ENCODE data around the gene GPR151.

GPR151 gene

DNA sequence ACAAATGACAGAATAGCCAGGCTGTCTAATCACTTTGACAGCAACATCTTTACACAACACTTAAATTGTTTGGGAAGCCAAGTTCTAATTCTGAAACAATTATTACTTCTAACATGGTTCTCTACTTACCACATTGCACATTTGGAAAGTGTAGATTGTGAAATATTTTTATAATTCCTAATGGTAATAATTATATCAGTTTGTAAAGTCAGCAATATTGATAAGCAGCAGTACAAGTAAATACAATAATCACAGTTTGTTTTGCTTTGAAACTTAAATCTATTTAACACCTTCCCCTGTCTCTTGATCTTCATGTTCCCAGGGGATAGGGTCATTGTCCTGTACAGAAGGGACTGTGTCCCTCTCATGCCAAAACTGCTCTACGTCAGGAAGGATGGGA lies 1.4 kb downstream of the GPR151 start:
- Histone ChIP-seq H3K27ac (ENCODE audit: extremely low read depth, low read depth, low read length) (no peak overlapping the region), H3K36me3 (ENCODE audit: control insufficient read depth in 2 of 2, insufficient read depth in 1 of 2, low read length in 2 of 2) (peaks cover 27 to 36% of the 10 kb centered on the region in 2 experiments), H3K4me3 (ENCODE audit: low read depth, low read length) (no peak overlapping the region), H3K4me1 (ENCODE audit: control insufficient read depth, insufficient read depth, low read length) (no peaks in the 10 kb centered on the region), H3K9me3 (ENCODE audit: control insufficient read depth, insufficient read depth, low read depth, low read length) (no peaks in the 10 kb centered on the region)
- ChIA-PET POLR2A (no interaction called here), CTCF (interaction anchor here (0.6 kb wide), 1 partner anchor 480 kb away, joined by 3 read pairs; no protein-coding TSS in a partner anchor)
- TF ChIP-seq, protein P1, sequence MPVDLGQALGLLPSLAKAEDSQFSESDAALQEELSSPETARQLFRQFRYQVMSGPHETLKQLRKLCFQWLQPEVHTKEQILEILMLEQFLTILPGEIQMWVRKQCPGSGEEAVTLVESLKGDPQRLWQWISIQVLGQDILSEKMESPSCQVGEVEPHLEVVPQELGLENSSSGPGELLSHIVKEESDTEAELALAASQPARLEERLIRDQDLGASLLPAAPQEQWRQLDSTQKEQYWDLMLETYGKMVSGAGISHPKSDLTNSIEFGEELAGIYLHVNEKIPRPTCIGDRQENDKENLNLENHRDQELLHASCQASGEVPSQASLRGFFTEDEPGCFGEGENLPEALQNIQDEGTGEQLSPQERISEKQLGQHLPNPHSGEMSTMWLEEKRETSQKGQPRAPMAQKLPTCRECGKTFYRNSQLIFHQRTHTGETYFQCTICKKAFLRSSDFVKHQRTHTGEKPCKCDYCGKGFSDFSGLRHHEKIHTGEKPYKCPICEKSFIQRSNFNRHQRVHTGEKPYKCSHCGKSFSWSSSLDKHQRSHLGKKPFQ (tag by site-specific recombination; IDR thresholded peaks at IDR 0.05) = no peak
- no peak for TF ChIP-seq ZNF23 (tag by site-specific recombination; IDR thresholded peaks at IDR 0.05; ENCODE audit: borderline replicate concordance)
- TF ChIP-seq ZNF747 (tag by site-specific recombination; IDR thresholded peaks at IDR 0.05) = no peak
- no peak for TF ChIP-seq OSR2 (tag by site-specific recombination; IDR thresholded peaks at IDR 0.05)
- TF ChIP-seq YY1 (tag by site-specific recombination; IDR thresholded peaks at IDR 0.05) = no peak
- no peak for TF ChIP-seq ZNF596 (tag by site-specific recombination; IDR thresholded peaks at IDR 0.05)
- TF ChIP-seq ZNF768 (tag by site-specific recombination; IDR thresholded peaks at IDR 0.05) = no peak
- no peak for TF ChIP-seq ZNF501 (tag by site-specific recombination; IDR thresholded peaks at IDR 0.05)
- no peak for TF ChIP-seq REPIN1 (tag by site-specific recombination; IDR thresholded peaks at IDR 0.05; ENCODE audit: low read depth)
- TF ChIP-seq ZBTB48 (tag by site-specific recombination; IDR thresholded peaks at IDR 0.05) = no peak
- TF ChIP-seq ZNF707 (tag by site-specific recombination; IDR thresholded peaks at IDR 0.05) = no peak
- TF ChIP-seq ZBTB21 (tag by site-specific recombination; IDR thresholded peaks at IDR 0.05) = no peak
- no peak for TF ChIP-seq GLIS1 (tag by site-specific recombination; IDR thresholded peaks at IDR 0.05)
- no peak for TF ChIP-seq ZNF324 (tag by site-specific recombination; IDR thresholded peaks at IDR 0.05)
- TF ChIP-seq SP2 (tag by site-specific recombination; IDR thresholded peaks at IDR 0.05) = no peak
- TF ChIP-seq ZNF157 (tag by site-specific recombination; IDR thresholded peaks at IDR 0.05) = no peak
- no peak for TF ChIP-seq MEIS1 (CRISPR knock-in tag; IDR thresholded peaks at IDR 0.05; ENCODE audit: borderline replicate concordance)
- no peak for TF ChIP-seq ZBTB17 (tag by site-specific recombination; IDR thresholded peaks at IDR 0.05)
- no peak for TF ChIP-seq ZNF394 (tag by site-specific recombination; IDR thresholded peaks at IDR 0.05; ENCODE audit: borderline replicate concordance)
- no peak for TF ChIP-seq ZNF2 (tag by site-specific recombination; IDR thresholded peaks at IDR 0.05)

GRCh38 chr5:146513462-146513861 lies 2.5 kb downstream of the GPR151 start:
- H3K4me3 ChIP-seq (ENCODE audit: low read depth, low read length) = no peak overlapping the region
- no peaks in the 10 kb centered on the region for H3K9me3 ChIP-seq (ENCODE audit: control insufficient read depth, insufficient read depth, low read depth, low read length)
- no peak overlapping the region for H3K27ac ChIP-seq (ENCODE audit: extremely low read depth, low read depth, low read length)
- no peaks in the 10 kb centered on the region for H3K4me1 ChIP-seq (ENCODE audit: control insufficient read depth, insufficient read depth, low read length)
- POLR2A ChIA-PET = no interaction called here
- no peak for TF ChIP-seq ZFP3 (tag by site-specific recombination; IDR thresholded peaks at IDR 0.05; ENCODE audit: low read depth)
- TF ChIP-seq ZNF785 (tag by site-specific recombination; IDR thresholded peaks at IDR 0.05) = no peak
- no peak for TF ChIP-seq ZSCAN30 (tag by site-specific recombination; IDR thresholded peaks at IDR 0.05)
- no peak for TF ChIP-seq GFI1B (tag by site-specific recombination; IDR thresholded peaks at IDR 0.05)
- no peak for TF ChIP-seq HOXC10 (CRISPR knock-in tag; IDR thresholded peaks at IDR 0.05)
- H3K36me3 ChIP-seq (ENCODE audit: control insufficient read depth in 2 of 2, insufficient read depth in 1 of 2, low read length in 2 of 2) = peaks cover 38 to 46% of the 10 kb centered on the region in 2 experiments
- CTCF ChIA-PET = interaction anchor here (0.7 to 1.3 kb wide), 2 partner anchors 19 to 20 kb away, joined by 3 read pairs; no protein-coding TSS in a partner anchor
